GM18861 (cell line): ENCODE data around the gene TSPAN9.

Source experiments
- ATAC-seq: cut with Tn5 transposase; IDR thresholded peaks from one replicate; pipeline ENCODE4 v1.9.1; 2021; ENCODE audit not compliant: unreplicated experiment

TSPAN9 gene

DNA sequence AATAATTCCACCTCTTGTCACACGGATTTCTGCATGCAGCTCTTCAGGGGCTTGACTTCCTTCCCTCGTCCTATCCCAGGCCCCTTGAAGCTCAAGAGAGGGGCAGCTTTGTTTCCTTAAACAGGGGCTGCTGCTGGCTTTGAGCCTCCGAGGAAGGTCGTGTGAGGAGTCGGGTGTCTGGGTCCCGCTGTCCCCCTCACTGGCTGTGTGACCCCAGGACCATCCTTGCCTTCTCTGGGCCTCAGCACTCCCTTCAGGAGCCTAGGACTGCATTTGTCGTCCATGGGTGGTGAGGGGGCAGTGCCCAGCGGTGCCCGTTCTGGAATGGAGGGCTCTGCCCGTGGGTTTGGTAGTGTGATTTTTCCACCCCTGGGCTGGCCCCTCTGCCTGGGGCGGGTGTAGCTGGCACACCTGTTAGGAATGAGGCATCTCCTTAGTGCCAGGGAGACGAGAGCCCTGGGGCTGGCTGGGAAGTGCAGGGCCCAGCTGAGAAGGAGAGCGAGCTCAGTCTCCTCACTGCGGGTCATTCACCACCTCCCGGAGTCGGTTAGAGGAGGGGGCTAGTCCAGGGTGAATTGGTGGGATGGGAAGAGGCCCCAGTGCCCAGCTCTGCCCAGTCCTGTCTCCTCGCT, 60.8 kb downstream of the TSPAN9 start:
- ATAC-seq: no peak

GRCh38 chr12:3138941-3139511, 61.8 kb downstream of the TSPAN9 start:
- no peak for ATAC-seq

- no peak for ATAC-seq
Observed at GRCh38 chr12:3139760-3140159, 62.6 kb downstream of the TSPAN9 start.

GRCh38 chr12:3140284-3140683, 63.1 kb downstream of the TSPAN9 start:
- no peak for ATAC-seq

GRCh38 chr12:3141339-3142321, 64.5 kb downstream of the TSPAN9 start:
- no peak for ATAC-seq

DNA sequence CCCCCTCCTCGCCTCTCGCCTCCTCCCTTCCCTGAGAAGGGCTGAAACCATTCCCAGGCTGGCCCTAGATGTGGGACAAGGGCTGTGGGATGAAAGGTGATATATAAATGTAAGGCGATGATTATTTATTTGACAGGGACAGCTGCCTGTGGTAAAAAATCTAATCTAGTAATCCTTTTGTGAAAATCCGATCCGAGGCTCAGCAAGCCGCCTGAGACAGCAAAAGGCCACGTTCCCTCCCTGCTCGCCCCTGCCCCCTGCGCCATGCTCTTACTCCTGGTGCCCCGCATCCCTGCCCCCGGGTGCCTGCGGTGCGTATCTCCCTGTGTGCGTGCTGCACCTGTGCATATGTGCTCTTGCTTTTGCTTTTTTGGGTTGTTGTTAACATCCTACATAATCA, 65.2 kb downstream of the TSPAN9 start:
- no peak for ATAC-seq

GRCh38 chr12:3144495-3144894, 67.3 kb downstream of the TSPAN9 start:
- ATAC-seq: no peak

GRCh38 chr12:3145033-3145432, 67.9 kb downstream of the TSPAN9 start:
- no peak for ATAC-seq

DNA sequence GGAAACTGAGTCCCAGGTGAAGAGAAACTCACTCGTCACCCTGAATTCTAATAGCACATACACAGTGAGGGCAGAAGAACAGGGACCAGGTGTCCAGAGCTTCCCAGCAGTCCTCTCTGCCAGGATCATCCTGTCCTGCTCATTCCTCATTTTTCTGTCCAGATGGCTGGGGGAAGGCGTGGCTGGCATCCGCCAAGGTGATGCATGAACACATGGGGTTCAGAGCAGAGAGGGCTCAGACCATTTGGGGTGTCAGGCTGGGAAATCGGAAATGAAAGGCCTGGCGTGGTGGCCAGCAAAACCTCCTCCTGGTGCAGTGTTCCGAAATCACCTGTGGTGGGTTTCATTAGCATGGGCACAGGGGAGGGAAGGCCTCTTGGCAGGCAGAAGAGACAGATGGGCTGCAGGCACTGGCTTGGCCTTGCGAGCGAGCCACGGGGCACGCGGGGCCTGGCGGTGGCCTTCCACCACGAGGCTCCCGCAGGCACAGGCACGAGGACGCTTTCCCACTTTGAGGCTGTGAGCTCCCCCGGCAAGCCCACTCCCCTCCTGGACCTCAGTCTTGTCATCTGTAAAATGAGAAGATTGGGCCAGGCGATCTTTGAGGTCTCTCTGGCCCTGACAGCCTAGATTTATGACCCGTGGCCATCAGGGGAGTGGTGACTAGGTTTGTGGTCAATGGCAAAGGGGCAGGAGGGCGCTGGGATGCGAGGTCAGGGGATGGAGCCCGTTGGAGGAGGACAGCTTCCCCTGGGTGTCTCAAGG, 68.5 kb downstream of the TSPAN9 start:
- no peak for ATAC-seq

- ATAC-seq: no peak
Observed at GRCh38 chr12:3147260-3147659, 70.1 kb downstream of the TSPAN9 start.

DNA sequence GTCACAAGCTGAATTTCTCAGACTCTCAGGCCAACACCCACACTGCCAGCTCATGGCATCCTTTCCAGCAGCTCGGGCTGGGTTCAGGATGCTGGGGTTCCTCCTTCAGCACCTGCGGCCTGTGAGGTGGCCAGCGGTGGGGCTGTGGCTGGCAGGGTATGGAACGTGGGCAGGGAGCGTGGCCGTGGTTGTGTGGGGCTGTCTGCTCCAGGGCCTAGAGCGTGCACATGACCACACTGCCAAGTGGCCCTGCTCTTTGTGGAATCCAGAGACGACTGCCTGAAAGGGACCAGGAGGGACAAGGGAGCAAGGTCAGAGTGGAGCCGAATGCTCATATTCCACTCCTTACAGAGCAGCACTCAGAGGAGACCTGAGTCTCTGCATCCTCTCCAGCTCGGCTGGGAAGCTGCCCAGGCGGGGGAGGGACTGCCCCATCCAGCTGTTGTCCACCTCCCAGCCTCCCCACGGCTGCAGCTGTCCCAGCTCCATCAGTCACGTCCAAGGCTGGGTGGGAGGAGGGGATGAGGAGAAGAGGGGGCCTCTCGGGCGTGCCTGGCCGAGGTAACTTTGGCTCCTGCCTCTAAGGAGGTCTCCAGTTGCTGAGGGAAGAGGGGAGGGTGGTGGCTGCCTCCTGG, 71.3 kb downstream of the TSPAN9 start:
- ATAC-seq: no peak

DNA sequence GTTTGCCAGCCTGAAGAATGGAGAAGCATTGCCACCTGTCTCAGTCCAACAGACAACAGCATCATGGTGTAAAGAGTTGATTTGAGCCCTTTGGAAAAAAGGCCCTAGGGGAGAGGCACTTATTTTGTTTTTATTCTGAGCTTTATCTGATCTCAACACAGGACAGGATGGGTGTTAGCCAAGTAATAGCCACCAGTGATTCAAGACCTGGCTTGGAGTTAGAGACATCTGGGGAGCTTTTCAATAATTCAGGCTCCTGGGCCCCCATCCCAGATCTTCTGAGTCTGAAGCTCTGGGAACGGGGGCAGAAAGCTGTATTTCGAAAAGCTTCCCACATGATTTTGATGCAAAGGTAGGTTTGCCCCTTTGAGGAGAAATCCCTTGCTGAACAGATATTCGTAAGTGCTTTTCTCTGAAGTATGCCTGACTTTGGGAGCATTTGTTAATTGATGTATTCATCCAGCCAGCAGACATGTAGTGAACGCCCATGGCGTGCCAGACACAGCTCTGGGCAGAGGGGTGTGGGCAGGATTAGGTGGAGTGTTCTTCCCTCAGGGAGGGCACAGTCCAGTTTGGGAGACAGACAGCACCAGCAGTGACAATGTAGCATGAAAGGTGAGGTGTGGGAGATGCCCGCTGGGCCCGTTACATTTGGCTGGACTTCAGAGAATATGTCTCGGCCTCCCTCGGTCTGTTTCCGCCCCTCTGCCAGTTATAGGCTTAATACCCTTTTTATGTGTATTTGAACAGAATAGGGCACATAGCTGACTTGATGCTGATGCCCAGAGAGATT, 72.5 kb downstream of the TSPAN9 start:
- no peak for ATAC-seq

DNA sequence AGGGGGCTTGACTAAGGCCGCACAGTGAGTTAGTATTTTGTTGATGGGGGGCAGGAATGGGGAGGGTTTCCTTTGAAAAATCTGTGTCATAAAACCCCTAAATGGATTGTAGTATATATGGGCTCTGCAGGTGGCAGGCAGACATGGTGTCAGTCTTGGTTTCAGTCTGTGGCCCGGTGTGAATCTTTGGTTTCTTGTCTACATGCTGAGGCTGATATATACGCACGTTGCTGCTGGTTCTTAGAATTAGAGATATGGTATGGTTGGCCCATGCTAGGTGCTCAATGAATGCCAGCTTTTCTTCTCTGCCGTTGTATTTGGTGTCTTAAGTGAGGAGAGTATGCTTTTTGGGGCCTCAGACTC, 73.1 kb downstream of the TSPAN9 start:
- ATAC-seq: no peak

- no peak for ATAC-seq
Observed at GRCh38 chr12:3150931-3151835, 74.0 kb downstream of the TSPAN9 start.

- ATAC-seq: no peak
Observed at GRCh38 chr12:3152011-3152511, 74.9 kb downstream of the TSPAN9 start.

GRCh38 chr12:3152892-3153291, 75.7 kb downstream of the TSPAN9 start:
- no peak for ATAC-seq

DNA sequence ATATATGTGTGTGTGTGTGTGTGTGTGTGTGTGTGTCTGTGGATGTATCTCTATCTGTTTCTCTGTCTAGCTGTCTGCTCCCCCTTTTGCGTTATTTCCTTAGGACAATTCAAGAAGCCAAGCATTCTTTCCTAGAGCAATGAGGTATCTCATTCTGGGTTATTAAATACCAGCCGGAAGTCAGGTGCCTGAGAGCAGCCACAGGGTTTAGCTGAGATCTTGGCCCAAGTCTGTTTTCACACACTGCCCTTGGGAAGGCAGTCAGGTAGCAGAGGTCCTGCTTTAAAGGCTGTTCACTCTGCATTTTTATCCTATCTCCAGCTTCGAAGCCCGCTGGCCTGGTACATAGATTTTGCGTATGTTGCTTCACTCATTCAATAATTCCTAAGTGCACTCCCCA, 76.8 kb downstream of the TSPAN9 start:
- no peak for ATAC-seq

GRCh38 chr12:3155702-3156370, 78.7 kb downstream of the TSPAN9 start:
- no peak for ATAC-seq
